ENCODE data around the gene KRTAP19-1. TPM values are rescaled to one million over a fixed set of nuclear protein-coding genes. Genes with fewer than 3 reads are reported as not detected.
A peak's percentile ranks its signal among the peaks of the same experiment; 100 is the strongest.

The KRTAP19-1 gene
- total RNA-seq, 4 donors from 2014 or later = not detected

- no peak overlapping the region for H3K27ac ChIP-seq
- H3K27me3 ChIP-seq = no peaks in the 10 kb centered on the region
- TF ChIP-seq CTCF (IDR thresholded peaks at IDR 0.05) (no peak), POLR2AphosphoS5 (IDR thresholded peaks at IDR 0.05) (no peak)
- no peaks in the 10 kb centered on the region for H3K36me3 ChIP-seq
- in situ Hi-C loops (cut with MboI; ENCODE audit: low pct_ligation_motif_present in 1 of 4, low pct_unique_long_range_greater_than_20kb in 1 of 4, low sequenced_read_pairs in 3 of 4) = no loop called here
- no peaks in the 10 kb centered on the region for H3K9me3 ChIP-seq
- H3K4me3 ChIP-seq = no peak overlapping the region
- no peaks in the 10 kb centered on the region for H3K4me1 ChIP-seq
- no peak for DNase-seq
- intact Hi-C loops (cut with DNase I; ENCODE audit: low total_unique reads) = no loop called here
Observed at GRCh38 chr21:30443226-30443625, 36.9 kb downstream of the KRTAP19-1 start.

- Histone ChIP-seq H3K4me3 (no peak within 1 kb of the TSS), H3K36me3 (no peaks in the 10 kb centered on the region), H3K9me3 (no peaks in the 10 kb centered on the region), H3K4me1 (no peaks in the 10 kb centered on the region), H3K27ac (no peak within 1 kb of the TSS), H3K27me3 (no peaks in the 10 kb centered on the region)
- intact Hi-C loops (cut with DNase I; ENCODE audit: low total_unique reads) (no loop called here), in situ Hi-C loops (cut with MboI; ENCODE audit: low pct_ligation_motif_present in 1 of 4, low pct_unique_long_range_greater_than_20kb in 1 of 4, low sequenced_read_pairs in 3 of 4) (no loop called here)
- no peak for TF ChIP-seq EP300 (IDR thresholded peaks at IDR 0.05; ENCODE audit: low read depth)
- no peak for TF ChIP-seq POLR2A (IDR thresholded peaks at IDR 0.05)
- no peak for TF ChIP-seq CTCF (IDR thresholded peaks at IDR 0.05)
- no peak for TF ChIP-seq POLR2AphosphoS5 (IDR thresholded peaks at IDR 0.05)
- no peak for DNase-seq
- 87 to 98% methylated on average over 5 of the region's 5 CpGs for WGBS, 2 donors (ENCODE audit: low coverage in 1 of 2)
Observed at GRCh38 chr21:30439975-30440374, 40.2 kb downstream of the KRTAP19-1 start, which contains the start of gene KRTAP15-1. Gene KRTAP15-1, plus strand, starts transcription at chr21:30440275. Its CDS starts 53 bp downstream, at chr21:30440328.

- DNase-seq = no peak
- Histone ChIP-seq H3K4me3 (no peak overlapping the region), H3K27me3 (no peaks in the 10 kb centered on the region), H3K36me3 (no peaks in the 10 kb centered on the region), H3K4me1 (no peaks in the 10 kb centered on the region), H3K9me3 (no peaks in the 10 kb centered on the region), H3K27ac (no peak overlapping the region)
- 73 to 74% methylated on average over 3 of the region's 3 CpGs for WGBS, 2 donors (ENCODE audit: low coverage in 1 of 2)
- TF ChIP-seq EP300 (IDR thresholded peaks at IDR 0.05; ENCODE audit: low read depth) (no peak), POLR2AphosphoS5 (IDR thresholded peaks at IDR 0.05) (no peak), CTCF (IDR thresholded peaks at IDR 0.05) (no peak), POLR2A (IDR thresholded peaks at IDR 0.05) (no peak)
- in situ Hi-C loops (cut with MboI; ENCODE audit: low pct_ligation_motif_present in 1 of 4, low pct_unique_long_range_greater_than_20kb in 1 of 4, low sequenced_read_pairs in 3 of 4) (no loop called here), intact Hi-C loops (cut with DNase I; ENCODE audit: low total_unique reads) (no loop called here)
Observed at GRCh38 chr21:30437010-30437565, 43.1 kb downstream of the KRTAP19-1 start.

DNA sequence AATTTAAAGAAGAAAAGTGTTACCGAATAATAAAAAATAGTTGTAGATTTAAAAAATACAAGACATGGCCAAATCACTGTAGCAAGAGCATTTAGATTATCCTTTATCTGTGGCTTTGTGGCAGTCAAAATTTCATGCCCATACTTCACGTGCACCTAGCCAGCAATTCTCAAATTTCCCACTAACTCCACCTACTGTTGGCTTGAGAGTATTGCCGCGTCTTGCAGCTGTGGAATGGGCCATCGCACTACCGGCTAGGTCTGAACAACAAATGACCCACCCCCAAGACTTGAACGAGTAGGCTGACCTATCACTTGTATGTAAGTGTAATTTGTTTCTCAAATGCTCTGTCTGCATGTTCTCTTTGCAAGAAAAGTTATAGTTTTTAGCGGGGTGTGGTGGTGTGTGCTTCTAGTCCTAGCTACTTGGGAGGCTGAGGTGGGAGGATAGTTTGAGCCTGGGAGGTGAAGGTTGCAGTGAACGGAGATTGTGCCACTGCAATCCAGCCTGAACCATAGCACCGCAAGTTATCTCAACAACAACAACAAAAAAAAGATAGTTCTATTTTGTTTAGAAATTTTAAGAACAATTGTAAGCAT is 46.0 kb downstream of the KRTAP19-1 start:
- Histone ChIP-seq H3K9me3 (no peaks in the 10 kb centered on the region), H3K27ac (no peak overlapping the region), H3K27me3 (no peaks in the 10 kb centered on the region), H3K4me1 (no peaks in the 10 kb centered on the region), H3K4me3 (no peak overlapping the region), H3K36me3 (no peaks in the 10 kb centered on the region)
- 40 to 45% methylated on average over 5 to 10 of the region's 10 CpGs for WGBS, 2 donors (ENCODE audit: low coverage in 1 of 2)
- no peak for TF ChIP-seq POLR2A (IDR thresholded peaks at IDR 0.05)
- peak in 4 of 5 experiments; percentile 39 to 56 (median 46) for TF ChIP-seq CTCF (IDR thresholded peaks at IDR 0.05)
- TF ChIP-seq POLR2AphosphoS5 (IDR thresholded peaks at IDR 0.05) = no peak
- intact Hi-C loops (cut with DNase I; ENCODE audit: low total_unique reads) (no loop called here), in situ Hi-C loops (cut with MboI; ENCODE audit: low pct_ligation_motif_present in 1 of 4, low pct_unique_long_range_greater_than_20kb in 1 of 4, low sequenced_read_pairs in 3 of 4) (no loop called here)
- peak; percentile 7 for DNase-seq
